H1 (cell line): Measurements from ENCODE around the gene GDI2. TPM values are rescaled to one million over a fixed set of nuclear protein-coding genes. Genes with fewer than 3 reads are reported as not detected.
A peak's percentile ranks its signal among the peaks of the same experiment; 100 is the strongest.
"Not testable (repeated sequence)": the region's sequence is repeated elsewhere in the genome, so short reads cannot be mapped to it uniquely, and the experiment has no call there.

Source experiments
- CTCF ChIA-PET: fragments of 300-600 bp; sonication (Branson Sonifier 250); formaldehyde crosslinking; loops from one replicate; lab custom pipeline; 2021; ENCODE audit not compliant: partially characterized antibody; lab: Charles Lee
- POLR2A ChIA-PET: fragments of 300-600 bp; sonication (Branson Sonifier 250); formaldehyde crosslinking; loops from one replicate; lab custom pipeline; 2021; ENCODE audit warnings: inconsistent platforms; ENCODE audit not compliant: partially characterized antibody; lab: Charles Lee
- DNase-seq, 2 experiments: peaks; one replicate each; pipeline versions ENCODE4 v3.0.0 to v3.0.0-alpha.2; 2010 to 2022; ENCODE audit warnings: low spot score in 2 of 2, low read depth in 1 of 2, mixed read lengths in 1 of 2
- FAIRE-seq: peaks from 2 replicates; lab custom pipeline; 2011; peaks lifted over from hg19 to GRCh38; lab: Jason Lieb, UNC
- H2AFZ ChIP-seq: 2 replicates; pipeline ENCODE4 v1.8.1; 2012; ENCODE audit warnings: low read length, inconsistent platforms
- H2AK5ac ChIP-seq: 2 replicates; pipeline ENCODE4 v1.6.1; 2013; ENCODE audit warnings: low read depth, low read length
- H2BK120ac ChIP-seq: replicated peaks from 2 replicates; pipeline ENCODE3; 2013; ENCODE audit warnings: low read depth, low read length, inconsistent platforms
- H2BK12ac ChIP-seq: 2 replicates; pipeline ENCODE4 v1.6.1; 2013; ENCODE audit warnings: low read depth, low read length
- H2BK15ac ChIP-seq: 2 replicates; pipeline ENCODE4 v1.6.1; 2013; ENCODE audit warnings: low read length
- H2BK20ac ChIP-seq: 2 replicates; pipeline ENCODE4 v1.6.1; 2013; ENCODE audit warnings: low read length
- H2BK5ac ChIP-seq: 2 replicates; pipeline ENCODE4 v1.6.1; 2013; ENCODE audit warnings: low read depth, low read length
- H3K14ac ChIP-seq: 2 replicates; pipeline ENCODE4 v1.6.1; 2013; ENCODE audit warnings: inconsistent platforms; ENCODE audit not compliant: insufficient read length
- H3K18ac ChIP-seq: 2 replicates; pipeline ENCODE4 v1.6.1; 2013; ENCODE audit warnings: low read length; ENCODE audit errors: extremely low read depth
- H3K23ac ChIP-seq: 2 replicates; pipeline ENCODE4 v1.6.1; 2013; ENCODE audit warnings: inconsistent platforms; ENCODE audit not compliant: insufficient read length
- H3K23me2 ChIP-seq: 2 replicates; pipeline ENCODE4 v1.6.1; 2013; ENCODE audit warnings: low read depth, low read length
- H3K27ac ChIP-seq: 2 replicates; pipeline ENCODE4 v1.6.1; 2011; ENCODE audit warnings: low read depth, low read length, inconsistent platforms
- H3K27me3 ChIP-seq, 4 experiments: replicated peaks in 1 of 4; 1 replicate in 1 of 4; 2 replicates in 3 of 4; pipeline versions ENCODE4 v1.6.1 to v1.8.1; 2011 to 2013; ENCODE audit warnings: low read length in 3 of 4, mild to moderate bottlenecking in 3 of 4, inconsistent platforms in 2 of 4, mixed read lengths in 2 of 4, moderate library complexity in 1 of 4; ENCODE audit not compliant: control insufficient read depth in 3 of 4, insufficient read depth in 3 of 4; ENCODE audit errors: extremely low read depth in 1 of 4
- H3K36me3 ChIP-seq, 4 experiments: 2 replicates each; pipeline versions ENCODE4 v1.6.1 to v1.8.1; 2011 to 2013; ENCODE audit warnings: mild to moderate bottlenecking in 4 of 4, low read length in 3 of 4, moderate library complexity in 2 of 4, control low read depth in 1 of 4, inconsistent platforms in 1 of 4; ENCODE audit not compliant: insufficient read depth in 4 of 4, control insufficient read depth in 2 of 4
- H3K4ac ChIP-seq: replicated peaks from 2 replicates; pipeline ENCODE3; 2013; ENCODE audit warnings: low read length, low read depth, mixed read lengths, inconsistent platforms; ENCODE audit not compliant: insufficient read length
- H3K4me1 ChIP-seq, 4 experiments: replicated peaks in 1 of 4; 1 replicate in 1 of 4; 2 replicates in 3 of 4; pipeline versions ENCODE4 v1.6.1 to v1.8.1; 2011 to 2013; ENCODE audit warnings: low read length in 3 of 4, inconsistent platforms in 2 of 4, mixed read lengths in 1 of 4; ENCODE audit not compliant: insufficient read depth in 4 of 4, control insufficient read depth in 3 of 4
- H3K4me2 ChIP-seq, 2 experiments: 2 replicates each; pipeline versions ENCODE4 v1.6.1 to v1.8.1; 2011 to 2013; ENCODE audit warnings: low read depth in 2 of 2, low read length in 2 of 2, control low read depth in 1 of 2, inconsistent platforms in 1 of 2, mild to moderate bottlenecking in 1 of 2; ENCODE audit not compliant: insufficient read depth in 1 of 2
- H3K4me3 ChIP-seq, 4 experiments: fragments of 200-600, 300-600 bp in 1 of 4; sonication (generic), shearing (Covaris generic), sonication (Bioruptor Twin) in 1 of 4; 2 replicates each; pipeline versions ENCODE4 v1.5.1 to v1.8.1; 2011 to 2016; ENCODE audit warnings: low read length in 4 of 4, low read depth in 3 of 4, control low read depth in 2 of 4, inconsistent platforms in 2 of 4, mild to moderate bottlenecking in 2 of 4, mixed read lengths in 1 of 4, moderate library complexity in 1 of 4; ENCODE audit not compliant: insufficient read depth in 2 of 4; ENCODE audit errors: extremely low read depth in 1 of 4
- H3K56ac ChIP-seq: replicated peaks from 2 replicates; pipeline ENCODE3; 2013; ENCODE audit warnings: low read depth, mild to moderate bottlenecking, mixed read lengths, low read length, inconsistent platforms; ENCODE audit not compliant: insufficient read length
- H3K79me1 ChIP-seq: 2 replicates; pipeline ENCODE4 v1.6.1; 2013; ENCODE audit warnings: low read depth, low read length, control low read depth
- H3K79me2 ChIP-seq, 2 experiments: 2 replicates each; pipeline versions ENCODE4 v1.6.1 to v1.8.1; 2012 to 2013; ENCODE audit warnings: low read length in 2 of 2, mild to moderate bottlenecking in 2 of 2, inconsistent platforms in 1 of 2; ENCODE audit not compliant: insufficient read depth in 2 of 2, control insufficient read depth in 1 of 2
- H3K9ac ChIP-seq, 4 experiments: replicated peaks in 1 of 4; 1 replicate in 1 of 4; 2 replicates in 3 of 4; pipeline versions ENCODE4 v1.6.1 to v1.8.1; 2011 to 2013; ENCODE audit warnings: low read depth in 3 of 4, low read length in 3 of 4, control low read depth in 2 of 4, mild to moderate bottlenecking in 2 of 4, moderate library complexity in 2 of 4, inconsistent platforms in 1 of 4; ENCODE audit errors: extremely low read depth in 1 of 4
- H3K9me3 ChIP-seq, 2 experiments: 2 replicates each; pipeline versions ENCODE4 v1.6.1 to v1.8.1; 2012 to 2013; ENCODE audit warnings: mild to moderate bottlenecking in 2 of 2, moderate library complexity in 2 of 2, control low read depth in 1 of 2, inconsistent platforms in 1 of 2, low read depth in 1 of 2, low read length in 1 of 2, mixed read lengths in 1 of 2; ENCODE audit not compliant: insufficient read depth in 2 of 2
- H4K20me1 ChIP-seq, 2 experiments: replicated peaks in 1 of 2; 2 replicates each; pipeline versions ENCODE3 to v1.8.1; 2011 to 2013; ENCODE audit warnings: inconsistent platforms in 2 of 2, low read length in 2 of 2, mild to moderate bottlenecking in 1 of 2; ENCODE audit not compliant: insufficient read depth in 2 of 2, control insufficient read depth in 1 of 2
- H4K5ac ChIP-seq: 2 replicates; pipeline ENCODE4 v1.6.1; 2013; ENCODE audit warnings: low read length, low read depth, mixed read lengths, inconsistent platforms; ENCODE audit not compliant: insufficient read length
- H4K8ac ChIP-seq: 2 replicates; pipeline ENCODE4 v1.8.0; 2013; ENCODE audit warnings: mild to moderate bottlenecking, moderate library complexity, low read length, inconsistent platforms; ENCODE audit not compliant: insufficient read depth; ENCODE audit errors: extremely low read depth
- H4K91ac ChIP-seq: replicated peaks from 2 replicates; pipeline ENCODE3; 2013; ENCODE audit warnings: low read length, mixed read lengths, inconsistent platforms; ENCODE audit not compliant: insufficient read length
- EGR1 ChIP-seq: IDR thresholded peaks from 2 replicates; pipeline ENCODE4 v1.6.1; 2011; ENCODE audit warnings: low read depth, low read length, borderline replicate concordance
- RBBP5 ChIP-seq: IDR thresholded peaks from 2 replicates; pipeline ENCODE4 v1.7.1; 2012; ENCODE audit warnings: low read depth, mild to moderate bottlenecking, inconsistent platforms, low read length, moderate library complexity, borderline replicate concordance
- RNF2 ChIP-seq: fragments of 200-900, 300-1000 bp; sonication (generic); IDR thresholded peaks from 2 replicates; pipeline ENCODE4 v1.7.1; 2016; ENCODE audit warnings: borderline replicate concordance, low read depth, mild to moderate bottlenecking, antibody characterized with exemption, low read length; ENCODE audit not compliant: poor library complexity, severe bottlenecking; ENCODE audit errors: missing control alignments
- SIN3A ChIP-seq, 2 experiments: IDR thresholded peaks in 1 of 2; conservative IDR thresholded peaks in 1 of 2; 2 replicates each; pipeline ENCODE4 v1.6.1; 2011 to 2012; ENCODE audit warnings: low read length in 2 of 2, improper control_type of control experiment in 1 of 2, low read depth in 1 of 2, mild to moderate bottlenecking in 1 of 2
- SP1 ChIP-seq: IDR thresholded peaks from 2 replicates; pipeline ENCODE4 v1.6.1; 2011; ENCODE audit warnings: low read depth, low read length
- TEAD4 ChIP-seq: IDR thresholded peaks from 2 replicates; pipeline ENCODE4 v1.6.1; 2012; ENCODE audit warnings: low read depth, low read length, inconsistent platforms, mixed read lengths
- USF2 ChIP-seq: IDR thresholded peaks from 2 replicates; pipeline ENCODE4 v1.6.1; 2011; ENCODE audit warnings: low read length, improper control_type of control experiment
- WGBS, 2 experiments: shearing (Covaris generic) in 1 of 2; methylation state at CpG; one replicate each; pipeline versions ENCODE4 v1.1.6 to v1.1.7; 2013 to 2015; ENCODE audit warnings: low lambda C conversion rate in 2 of 2, mixed read lengths in 2 of 2, inconsistent platforms in 1 of 2, low coverage in 1 of 2, missing lambda C conversion rate in 1 of 2; ENCODE audit not compliant: insufficient replicate concordance in 2 of 2, insufficient coverage in 1 of 2, insufficient read length in 1 of 2; ENCODE audit errors: extremely low coverage in 1 of 2, missing lambda C conversion rate in 1 of 2; 5-methylcytosine and 5-hydroxymethylcytosine counted together
- polyA plus RNA-seq, 7 experiments: library from polyadenylated mRNA; depleted of rRNA in 3 of 7; stranded (reverse) in 5 of 7; unstranded in 2 of 7; fragments of >200 nt in 5 of 7; fragments of 200-250 nt in 2 of 7; gene quantifications; 1 replicate in 5 of 7; 2 replicates in 1 of 7; 4 replicates in 1 of 7; pipeline versions ENCODE4 v1.2.1 to v1.2.3, GENCODE V29; 2011 to 2013; ENCODE audit warnings: missing spikeins in 2 of 7, mixed read lengths in 2 of 7
- total RNA-seq: library from RNA; stranded (reverse); fragmentation: NEBNext Ultra II Directional; extraction: Animal tissue kit (Norgen Biotek cat#: 25700); gene quantifications from 2 replicates; pipeline ENCODE4 v1.2.1, GENCODE V29; 2021

The GDI2 gene
- total and polyA plus RNA-seq, 2 of the 8 experiments (the other 6 are each of a cell fraction or from before 2014, with no cell fraction given), result 168 to 385 TPM

- TF ChIP-seq SIN3A (conservative IDR thresholded peaks at IDR 0.05 in 1 of 2, IDR thresholded peaks at IDR 0.05 in 1 of 2; ENCODE audit: low read depth in 1 of 2, low read length in 2 of 2), result no peak
- TF ChIP-seq USF2, result no peak
- no peak for TF ChIP-seq RNF2
- TF ChIP-seq TEAD4, result no peak
- TF ChIP-seq RBBP5, result no peak
- no peak for TF ChIP-seq SP1
- TF ChIP-seq EGR1, result no peak
Measured at GRCh38 chr10:5809527-5810154, 3.6 kb downstream of the GDI2 start (continued).

GRCh38 chr10:5808783-5809392 lies 4.3 kb downstream of the GDI2 start:
- H3K23me2 ChIP-seq, H3K4me1 ChIP-seq, H3K4ac ChIP-seq, H4K5ac ChIP-seq, H3K18ac ChIP-seq, H2BK15ac ChIP-seq, FAIRE-seq, H3K79me1 ChIP-seq, H2BK5ac ChIP-seq, H3K27ac ChIP-seq, H2BK12ac ChIP-seq, H3K14ac ChIP-seq, H3K9me3 ChIP-seq, H2AK5ac ChIP-seq, H3K4me3 ChIP-seq, H2AFZ ChIP-seq, H4K8ac ChIP-seq, H3K4me2 ChIP-seq, H3K27me3 ChIP-seq, H3K9ac ChIP-seq, H3K56ac ChIP-seq, H2BK120ac ChIP-seq, H2BK20ac ChIP-seq, H3K23ac ChIP-seq, H4K91ac ChIP-seq: not testable (repeated sequence)
- Histone ChIP-seq H3K36me3 (peaks cover 0 to 14% (median 4%) of the 10 kb centered on the region in 4 experiments; a peak in 3 of 8 replicates), H3K79me2 (peaks cover 76 to 90% of the 10 kb centered on the region in 2 experiments), H4K20me1 (peaks cover 28 to 32% of the 10 kb centered on the region in 2 experiments)
- 83% methylated on average over 7 of the region's 7 CpGs; no CpG with 5 or more reads in 1 of the 2 experiments for WGBS, 2 experiments
- CTCF ChIA-PET, result interaction anchor here (2.2 kb wide), 1 partner anchor 65 kb away, joined by 13 read pairs; no protein-coding TSS in a partner anchor
- peak in 1 of 2 experiments; percentile 23 for DNase-seq
- POLR2A ChIA-PET, result interaction anchor here (1.0 to 1.1 kb wide), 2 partner anchors 45 to 80 kb away, joined by 3 read pairs; partner anchors contain the start of gene ANKRD16
